Endothelial cell of umbilical vein (primary cell): ENCODE measurements around the gene ERBB4. TPM values are rescaled to one million over a fixed set of nuclear protein-coding genes. Genes with fewer than 3 reads are reported as not detected.

Experiments
- BruUV-seq: library from RNA; stranded (reverse); fragments of 400-500 nt; replicated peaks from 2 replicates; lab custom pipeline; 2021; lab: Mats Ljungman, UMichigan
- CTCF ChIA-PET: fragments of 300-600, 350-600 bp; sonication (Branson Sonifier 250); formaldehyde crosslinking; loops from one replicate; lab custom pipeline; 2021; ENCODE audit warnings: antibody characterized with exemption, inconsistent platforms; lab: Charles Lee
- POLR2A ChIA-PET: fragments of 300-600, 350-600 bp; sonication (Branson Sonifier 250); formaldehyde crosslinking; loops from one replicate; lab custom pipeline; 2021; ENCODE audit warnings: antibody characterized with exemption, inconsistent platforms; lab: Charles Lee
- DNase-seq: peaks from one replicate; pipeline ENCODE4 v3.0.0-alpha.2; 2011; ENCODE audit warnings: low read depth, low spot score
- FAIRE-seq: peaks from 2 replicates; lab custom pipeline; 2011; peaks lifted over from hg19 to GRCh38; lab: Jason Lieb, UNC
- H2AFZ ChIP-seq: 2 replicates; pipeline ENCODE4 v1.6.0; 2012; ENCODE audit warnings: low read depth, low read length, control low read depth, inconsistent platforms
- H3K27ac ChIP-seq: 2 replicates; pipeline ENCODE4 v1.5.1; 2011; ENCODE audit warnings: low read depth, mild to moderate bottlenecking, control low read depth, low read length, moderate library complexity; ENCODE audit not compliant: insufficient read depth
- H3K27me3 ChIP-seq, 2 experiments: 2 replicates each; pipeline versions ENCODE4 v1.6.0 to v1.6.1; 2011; ENCODE audit warnings: low read length in 2 of 2, mixed read lengths in 1 of 2; ENCODE audit not compliant: control insufficient read depth in 2 of 2, insufficient read depth in 2 of 2
- H3K36me3 ChIP-seq, 2 experiments: 2 replicates in 1 of 2; 3 replicates in 1 of 2; pipeline ENCODE4 v1.5.1; 2011; ENCODE audit warnings: low read length in 2 of 2, mild to moderate bottlenecking in 1 of 2, moderate library complexity in 1 of 2; ENCODE audit not compliant: control insufficient read depth in 2 of 2, insufficient read depth in 2 of 2; ENCODE audit errors: extremely low read depth in 1 of 2
- H3K4me1 ChIP-seq: 3 replicates; pipeline ENCODE4 v1.5.1; 2011; ENCODE audit warnings: mild to moderate bottlenecking, low read length; ENCODE audit not compliant: control insufficient read depth, insufficient read depth; ENCODE audit errors: extremely low read depth
- H3K4me2 ChIP-seq: 2 replicates; pipeline ENCODE4 v1.6.1; 2011; ENCODE audit warnings: low read length, control low read depth, mixed read lengths; ENCODE audit not compliant: insufficient read depth
- H3K4me3 ChIP-seq, 3 experiments: fragments of 200-600 bp in 1 of 3; sonication (generic), shearing (Covaris generic) in 1 of 3; replicated peaks in 1 of 3; 2 replicates each; pipeline ENCODE4 v1.5.1; 2011 to 2016; ENCODE audit warnings: control low read depth in 3 of 3, low read length in 3 of 3, mild to moderate bottlenecking in 2 of 3, inconsistent platforms in 1 of 3, low read depth in 1 of 3, moderate library complexity in 1 of 3; ENCODE audit not compliant: insufficient read depth in 1 of 3
- H3K79me2 ChIP-seq: 2 replicates; pipeline ENCODE4 v1.6.0; 2012; ENCODE audit warnings: low read length, inconsistent platforms; ENCODE audit not compliant: control insufficient read depth, insufficient read depth
- H3K9ac ChIP-seq: replicated peaks from 2 replicates; pipeline ENCODE3; 2011; ENCODE audit warnings: low read length, control low read depth; ENCODE audit not compliant: insufficient read depth; ENCODE audit errors: extremely low read depth
- H3K9me1 ChIP-seq: replicated peaks from 3 replicates; pipeline ENCODE4 v1.6.0; 2011; ENCODE audit warnings: mild to moderate bottlenecking, low read length; ENCODE audit not compliant: control insufficient read depth, insufficient read depth; ENCODE audit errors: extremely low read depth
- H3K9me3 ChIP-seq: replicated peaks from 2 replicates; pipeline ENCODE4 v1.5.1; 2012; ENCODE audit warnings: low read length, inconsistent platforms; ENCODE audit not compliant: control insufficient read depth, insufficient read depth
- H4K20me1 ChIP-seq: replicated peaks from 2 replicates; pipeline ENCODE3; 2011; ENCODE audit warnings: mild to moderate bottlenecking, low read length; ENCODE audit not compliant: control insufficient read depth, insufficient read depth; ENCODE audit errors: extremely low read depth
- EZH2 ChIP-seq: IDR thresholded peaks from 2 replicates; pipeline ENCODE4 v1.6.1; 2012; ENCODE audit warnings: borderline replicate concordance, low read depth, mild to moderate bottlenecking, moderate library complexity, low read length, inconsistent platforms; ENCODE audit not compliant: severe bottlenecking
- FOS ChIP-seq: IDR thresholded peaks from 2 replicates; pipeline ENCODE4 v1.6.1; 2011; ENCODE audit warnings: mild to moderate bottlenecking, low read length, moderate library complexity, borderline replicate concordance; ENCODE audit not compliant: insufficient read depth
- GATA2 ChIP-seq: IDR thresholded peaks from 2 replicates; pipeline ENCODE4 v1.7.0; 2011; ENCODE audit warnings: low read depth, mild to moderate bottlenecking, moderate library complexity, mixed read lengths, low read length; ENCODE audit not compliant: insufficient read length, insufficient read depth
- JUN ChIP-seq: IDR thresholded peaks from 2 replicates; pipeline ENCODE4 v1.6.1; 2011; ENCODE audit warnings: borderline replicate concordance, low read depth; ENCODE audit not compliant: insufficient read length, insufficient read depth
- MYC ChIP-seq: IDR thresholded peaks from one replicate; pipeline ENCODE4 v1.6.1; 2011; ENCODE audit warnings: mild to moderate bottlenecking, low read depth, low read length
- POLR2A ChIP-seq: IDR thresholded peaks from 2 replicates; pipeline ENCODE4 v1.6.1; 2012; ENCODE audit warnings: low read depth, mild to moderate bottlenecking, control low read depth, low read length
- POLR2AphosphoS5 ChIP-seq: IDR thresholded peaks from 2 replicates; pipeline ENCODE4 v1.6.1; 2012; ENCODE audit warnings: low read depth, mild to moderate bottlenecking, control low read depth, low read length, moderate library complexity; ENCODE audit not compliant: insufficient read depth
- dilution Hi-C: fragments of 300-500 bp; cut with MboI; formaldehyde crosslinking; loops from one replicate; pipeline ENCODE4 v1.15.0; 2019; ENCODE audit warnings: low sequenced_read_pairs; ENCODE audit not compliant: extremely low pct_ligation_motif_present
- intact Hi-C: fragments of 100-400 bp; cut with micrococcal nuclease; formaldehyde crosslinking; loops from one replicate; pipeline ENCODE4 v1.10.0; 2022
- polyA plus RNA-seq, 4 experiments: library from polyadenylated mRNA; depleted of rRNA in 3 of 4; stranded (reverse) in 3 of 4; unstranded in 1 of 4; fragments of >200 nt; gene quantifications; 2 replicates each; pipeline versions ENCODE4 v1.2.1 to v1.2.3, GENCODE V29; 2011 to 2012; ENCODE audit warnings: missing spikeins in 1 of 4
- total RNA-seq: library from RNA; stranded (reverse); gene quantifications from 2 replicates; pipeline ENCODE4 v1.2.3, GENCODE V29; 2021
- TF ChIP-seq, protein P1 (sequence below): IDR thresholded peaks from 2 replicates; pipeline ENCODE4 v1.6.1; 2011; ENCODE audit not compliant: insufficient read depth, insufficient read length
- TF ChIP-seq, protein P2 (sequence below), 2 donors: IDR thresholded peaks; 1 replicate in 1 of 2; 2 replicates in 1 of 2; pipeline ENCODE4 v1.5.1; 2011; ENCODE audit warnings: low read length in 2 of 2, mild to moderate bottlenecking in 2 of 2, moderate library complexity in 2 of 2, control low read depth in 1 of 2, inconsistent platforms in 1 of 2, low read depth in 1 of 2; ENCODE audit not compliant: insufficient read depth in 1 of 2; ENCODE audit errors: extremely low read depth in 1 of 2

The ERBB4 gene
- total and polyA plus RNA-seq, 2 donors (not counting 3 experiments of a cell fraction or from before 2014, with no cell fraction given), result 0.01 to 0.27 TPM

- DNase-seq, result no peak
- Histone ChIP-seq H3K27me3 (no peaks in the 10 kb centered on the region), H3K36me3 (no peaks in the 10 kb centered on the region), H3K4me1 (no peaks in the 10 kb centered on the region), H3K79me2 (no peaks in the 10 kb centered on the region), H3K9me3 (no peaks in the 10 kb centered on the region), H3K9me1 (no peaks in the 10 kb centered on the region), H4K20me1 (no peaks in the 10 kb centered on the region), H3K9ac (no peak overlapping the region), H3K4me3 (no peak overlapping the region), H3K27ac (no peak overlapping the region), H2AFZ (no peak overlapping the region), H3K4me2 (no peak overlapping the region)
- no peak for FAIRE-seq
- TF ChIP-seq EZH2, result no peak
- intact Hi-C loops, result no loop called here
- CTCF ChIA-PET, result no interaction called here
- POLR2A ChIA-PET, result no interaction called here
- no TSS peak for BruUV-seq
- dilution Hi-C loops, result no loop called here
These were observed 136.3 kb downstream of the ERBB4 start for GRCh38 chr2:212402316-212402715.

- H2AFZ ChIP-seq, result no peak overlapping the region
- H3K9me3 ChIP-seq, result no peaks in the 10 kb centered on the region
- H3K4me1 ChIP-seq, result no peaks in the 10 kb centered on the region
- ChIA-PET CTCF (no interaction called here), POLR2A (no interaction called here)
- intact Hi-C loops (no loop called here), dilution Hi-C loops (no loop called here)
- no TSS peak for BruUV-seq
- no peak overlapping the region for H3K9ac ChIP-seq
- TF ChIP-seq, protein P1, sequence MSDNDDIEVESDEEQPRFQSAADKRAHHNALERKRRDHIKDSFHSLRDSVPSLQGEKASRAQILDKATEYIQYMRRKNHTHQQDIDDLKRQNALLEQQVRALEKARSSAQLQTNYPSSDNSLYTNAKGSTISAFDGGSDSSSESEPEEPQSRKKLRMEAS, result no peak
- no peak for TF ChIP-seq GATA2
- TF ChIP-seq EZH2, result no peak
- TF ChIP-seq, protein P2, sequence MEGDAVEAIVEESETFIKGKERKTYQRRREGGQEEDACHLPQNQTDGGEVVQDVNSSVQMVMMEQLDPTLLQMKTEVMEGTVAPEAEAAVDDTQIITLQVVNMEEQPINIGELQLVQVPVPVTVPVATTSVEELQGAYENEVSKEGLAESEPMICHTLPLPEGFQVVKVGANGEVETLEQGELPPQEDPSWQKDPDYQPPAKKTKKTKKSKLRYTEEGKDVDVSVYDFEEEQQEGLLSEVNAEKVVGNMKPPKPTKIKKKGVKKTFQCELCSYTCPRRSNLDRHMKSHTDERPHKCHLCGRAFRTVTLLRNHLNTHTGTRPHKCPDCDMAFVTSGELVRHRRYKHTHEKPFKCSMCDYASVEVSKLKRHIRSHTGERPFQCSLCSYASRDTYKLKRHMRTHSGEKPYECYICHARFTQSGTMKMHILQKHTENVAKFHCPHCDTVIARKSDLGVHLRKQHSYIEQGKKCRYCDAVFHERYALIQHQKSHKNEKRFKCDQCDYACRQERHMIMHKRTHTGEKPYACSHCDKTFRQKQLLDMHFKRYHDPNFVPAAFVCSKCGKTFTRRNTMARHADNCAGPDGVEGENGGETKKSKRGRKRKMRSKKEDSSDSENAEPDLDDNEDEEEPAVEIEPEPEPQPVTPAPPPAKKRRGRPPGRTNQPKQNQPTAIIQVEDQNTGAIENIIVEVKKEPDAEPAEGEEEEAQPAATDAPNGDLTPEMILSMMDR (IDR thresholded peaks at IDR 0.05; ENCODE audit: extremely low read depth in 1 of 2, insufficient read depth in 1 of 2, low read depth in 1 of 2, low read length in 2 of 2), result no peak
- no peak for TF ChIP-seq MYC
- no peak for TF ChIP-seq FOS
- TF ChIP-seq POLR2AphosphoS5, result no peak
- no peak for TF ChIP-seq POLR2A
- no peak for TF ChIP-seq JUN
- no peak overlapping the region for H3K27ac ChIP-seq
- FAIRE-seq, result no peak
- H3K9me1 ChIP-seq, result no peaks in the 10 kb centered on the region
- H3K27me3 ChIP-seq, result no peaks in the 10 kb centered on the region
- no peaks in the 10 kb centered on the region for H3K36me3 ChIP-seq
- H3K79me2 ChIP-seq, result no peaks in the 10 kb centered on the region
- no peaks in the 10 kb centered on the region for H4K20me1 ChIP-seq
- H3K4me3 ChIP-seq, result no peak overlapping the region
- DNase-seq, result no peak
- H3K4me2 ChIP-seq, result no peak overlapping the region
These were observed 140.3 kb downstream of the ERBB4 start for GRCh38 chr2:212398316-212398715.
